ENCODE results near the gene ZC3H4. TPM values are rescaled to one million over a fixed set of nuclear protein-coding genes. Genes with fewer than 3 reads are reported as not detected.

ZC3H4 gene
- total RNA-seq, 1 experiment from 2014 or later, result 42.7 TPM

Other genes starting within 250 kb of the ZC3H4 start
- 3.6 TPM for gene NPAS1, start 93.9 kb downstream of the ZC3H4 start, total RNA-seq (2021; ENCODE audit: unreplicated experiment)
- 41.8 TPM for gene TMEM160, start 65.2 kb downstream of the ZC3H4 start, total RNA-seq (2021; ENCODE audit: unreplicated experiment)
- 140 TPM for gene SAE1, start 17.1 kb upstream of the ZC3H4 start, total RNA-seq (2021; ENCODE audit: unreplicated experiment)
- 7.6 TPM for gene BBC3, start 117.4 kb upstream of the ZC3H4 start, total RNA-seq (2021; ENCODE audit: unreplicated experiment)
- 29.2 TPM for gene CCDC9, start 142.7 kb upstream of the ZC3H4 start, total RNA-seq (2021; ENCODE audit: unreplicated experiment)
- gene INAFM1, start 161.1 kb upstream of the ZC3H4 start, total RNA-seq (2021; ENCODE audit: unreplicated experiment), result 13.1 TPM
- gene C5AR1, start 196.1 kb upstream of the ZC3H4 start, total RNA-seq (2021; ENCODE audit: unreplicated experiment), result 2.7 TPM
- 0.03 TPM for gene C5AR2, start 218.4 kb upstream of the ZC3H4 start, total RNA-seq (2021; ENCODE audit: unreplicated experiment)
- 29.2 TPM for gene DHX34, start 235.5 kb upstream of the ZC3H4 start, total RNA-seq (2021; ENCODE audit: unreplicated experiment)